Measurements from ENCODE around the gene CC2D2B.

DNA sequence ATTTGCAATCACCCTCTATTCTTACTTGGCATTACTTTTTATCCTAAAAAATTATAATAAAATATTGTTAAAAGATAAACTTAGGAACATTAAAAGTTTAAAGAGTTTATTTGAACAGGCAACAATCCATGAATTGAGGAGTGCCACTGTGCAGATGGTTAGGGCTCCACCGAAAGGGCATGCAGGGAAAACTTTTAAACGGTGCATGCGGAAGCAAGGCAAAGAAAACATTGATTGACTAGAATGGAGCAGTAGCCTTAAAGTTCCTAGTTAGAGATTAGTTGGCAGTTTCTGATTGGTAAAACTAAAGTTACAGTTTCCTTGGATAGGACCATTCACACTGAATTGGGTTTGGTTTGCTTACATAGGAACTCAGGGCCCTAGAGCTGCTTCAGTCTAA, 17.3 kb downstream of the CC2D2B start:
- TF ChIP-seq, protein P1, sequence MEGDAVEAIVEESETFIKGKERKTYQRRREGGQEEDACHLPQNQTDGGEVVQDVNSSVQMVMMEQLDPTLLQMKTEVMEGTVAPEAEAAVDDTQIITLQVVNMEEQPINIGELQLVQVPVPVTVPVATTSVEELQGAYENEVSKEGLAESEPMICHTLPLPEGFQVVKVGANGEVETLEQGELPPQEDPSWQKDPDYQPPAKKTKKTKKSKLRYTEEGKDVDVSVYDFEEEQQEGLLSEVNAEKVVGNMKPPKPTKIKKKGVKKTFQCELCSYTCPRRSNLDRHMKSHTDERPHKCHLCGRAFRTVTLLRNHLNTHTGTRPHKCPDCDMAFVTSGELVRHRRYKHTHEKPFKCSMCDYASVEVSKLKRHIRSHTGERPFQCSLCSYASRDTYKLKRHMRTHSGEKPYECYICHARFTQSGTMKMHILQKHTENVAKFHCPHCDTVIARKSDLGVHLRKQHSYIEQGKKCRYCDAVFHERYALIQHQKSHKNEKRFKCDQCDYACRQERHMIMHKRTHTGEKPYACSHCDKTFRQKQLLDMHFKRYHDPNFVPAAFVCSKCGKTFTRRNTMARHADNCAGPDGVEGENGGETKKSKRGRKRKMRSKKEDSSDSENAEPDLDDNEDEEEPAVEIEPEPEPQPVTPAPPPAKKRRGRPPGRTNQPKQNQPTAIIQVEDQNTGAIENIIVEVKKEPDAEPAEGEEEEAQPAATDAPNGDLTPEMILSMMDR (IDR thresholded peaks at IDR 0.05 in 8 of 11, conservative IDR thresholded peaks at IDR 0.05 in 3 of 11): no peak
- TF ChIP-seq POLR2A (IDR thresholded peaks at IDR 0.05): no peak

All from spleen (tissue), 7 donors.